Cardiac fibroblast (primary cell): ENCODE measurements around the gene PTPRT.

Experiments used
- DNase-seq, 2 donors: peaks; one replicate each; pipeline versions ENCODE4 v3.0.0 to v3.0.0-alpha.2; 2010; ENCODE audit warnings: low read depth in 2 of 2
- H3K4me3 ChIP-seq, 2 donors: replicated peaks in 1 of 2; 1 replicate in 1 of 2; 2 replicates in 1 of 2; pipeline ENCODE4 v1.5.1; 2011; ENCODE audit warnings: low read depth in 2 of 2, low read length in 2 of 2, mild to moderate bottlenecking in 2 of 2, moderate library complexity in 1 of 2
- CTCF ChIP-seq: IDR thresholded peaks from one replicate; pipeline ENCODE4 v1.5.1; 2011; ENCODE audit warnings: low read depth, mild to moderate bottlenecking, low read length, inconsistent platforms

PTPRT gene

GRCh38 chr20:43022568-43022967 is 167.1 kb downstream of the PTPRT start:
- DNase-seq, result no peak
- H3K4me3 ChIP-seq, result no peak overlapping the region
- TF ChIP-seq CTCF, result no peak

GRCh38 chr20:43022081-43022480 is 167.6 kb downstream of the PTPRT start:
- DNase-seq, result no peak
- H3K4me3 ChIP-seq, result no peak overlapping the region
- TF ChIP-seq CTCF, result no peak

- TF ChIP-seq CTCF, result no peak
- no peak overlapping the region for H3K4me3 ChIP-seq
- no peak for DNase-seq
Observed at GRCh38 chr20:43017241-43018030, 172.3 kb downstream of the PTPRT start.

GRCh38 chr20:43016257-43016656 is 173.4 kb downstream of the PTPRT start:
- DNase-seq, result no peak
- no peak for TF ChIP-seq CTCF
- H3K4me3 ChIP-seq, result no peak overlapping the region

- TF ChIP-seq CTCF, result no peak
- H3K4me3 ChIP-seq, result no peak overlapping the region
- no peak for DNase-seq
Observed at GRCh38 chr20:43015566-43015965, 174.1 kb downstream of the PTPRT start.

- no peak overlapping the region for H3K4me3 ChIP-seq
- no peak for DNase-seq
- TF ChIP-seq CTCF, result no peak
Observed at GRCh38 chr20:43014206-43014605, 175.5 kb downstream of the PTPRT start.

GRCh38 chr20:43011491-43011890 is 178.2 kb downstream of the PTPRT start:
- TF ChIP-seq CTCF, result no peak
- no peak overlapping the region for H3K4me3 ChIP-seq
- no peak for DNase-seq
